Neural crest cell (in vitro differentiated cells): ENCODE results near the gene CAPN9. TPM values are rescaled to one million over a fixed set of nuclear protein-coding genes. Genes with fewer than 3 reads are reported as not detected.

Experiments
- DNase-seq: peaks from one replicate; pipeline ENCODE4 v3.0.0; 2021; ENCODE audit warnings: low read depth, mixed read lengths, low spot score
- H3K27ac Mint-ChIP-seq: one replicate; pipeline ENCODE4 v1.8.0; 2021; ENCODE audit warnings: mild to moderate bottlenecking, mixed read lengths; ENCODE audit not compliant: unreplicated experiment
- H3K27me3 Mint-ChIP-seq: 2 replicates; pipeline ENCODE4 v1.8.0; 2021; ENCODE audit warnings: low read depth, mild to moderate bottlenecking, mixed read lengths
- H3K36me3 Mint-ChIP-seq: 2 replicates; pipeline ENCODE4 v1.8.0; 2021; ENCODE audit warnings: low read depth, mild to moderate bottlenecking, mixed read lengths
- H3K4me1 Mint-ChIP-seq: 2 replicates; pipeline ENCODE4 v1.8.0; 2021; ENCODE audit warnings: mixed read lengths
- H3K4me3 Mint-ChIP-seq: one replicate; pipeline ENCODE4 v1.8.0; 2021; ENCODE audit warnings: mild to moderate bottlenecking, mixed read lengths
- H3K9me3 Mint-ChIP-seq: 2 replicates; pipeline ENCODE4 v1.8.0; 2021; ENCODE audit warnings: mixed read lengths
- CTCF ChIP-seq: fragments of 200-600 bp; sonication (generic); conservative IDR thresholded peaks from 2 replicates; pipeline ENCODE4 v1.5.0; 2021; ENCODE audit warnings: antibody characterized with exemption, mild to moderate bottlenecking
- total RNA-seq: library from RNA; stranded (reverse); gene quantifications from 2 replicates; pipeline ENCODE4 v1.2.1, GENCODE V29; 2021

CAPN9 gene
- total RNA-seq, 1 donor from 2014 or later, result 4.0 TPM

GRCh38 chr1:230831771-230832170, 84.6 kb downstream of the CAPN9 start:
- Mint-ChIP-seq H3K9me3 (peaks cover 5% of the 10 kb centered on the region), H3K27me3 (no peaks in the 10 kb centered on the region), H3K36me3 (peaks cover 12% of the 10 kb centered on the region), H3K4me1 (peaks cover 33% of the 10 kb centered on the region), H3K27ac (peak overlapping the region; percentile 19), H3K4me3 (no peak overlapping the region)
- TF ChIP-seq CTCF, result no peak
- DNase-seq, result no peak

- no peak for DNase-seq
- Mint-ChIP-seq H3K4me3 (no peak overlapping the region), H3K27ac (no peak overlapping the region), H3K27me3 (no peaks in the 10 kb centered on the region), H3K4me1 (peaks cover 33% of the 10 kb centered on the region), H3K9me3 (peaks cover 5% of the 10 kb centered on the region), H3K36me3 (peaks cover 13% of the 10 kb centered on the region)
- no peak for TF ChIP-seq CTCF
These were observed 85.3 kb downstream of the CAPN9 start for GRCh38 chr1:230832476-230832875.

- peaks cover 25% of the 10 kb centered on the region for H3K4me1 Mint-ChIP-seq
- no peaks in the 10 kb centered on the region for H3K27me3 Mint-ChIP-seq
- peaks cover 5% of the 10 kb centered on the region for H3K9me3 Mint-ChIP-seq
- peaks cover 20% of the 10 kb centered on the region for H3K36me3 Mint-ChIP-seq
- H3K4me3 Mint-ChIP-seq, result no peak overlapping the region
- TF ChIP-seq CTCF, result no peak
- H3K27ac Mint-ChIP-seq, result no peak overlapping the region
- DNase-seq, result no peak
These were observed 86.3 kb downstream of the CAPN9 start for GRCh38 chr1:230833511-230833910.

GRCh38 chr1:230834292-230834691, 87.1 kb downstream of the CAPN9 start:
- Mint-ChIP-seq H3K27ac (no peak overlapping the region), H3K36me3 (peaks cover 27% of the 10 kb centered on the region), H3K9me3 (peaks cover 5% of the 10 kb centered on the region), H3K27me3 (no peaks in the 10 kb centered on the region), H3K4me3 (no peak overlapping the region), H3K4me1 (peaks cover 23% of the 10 kb centered on the region)
- no peak for TF ChIP-seq CTCF
- DNase-seq, result no peak

- Mint-ChIP-seq H3K9me3 (peaks cover 5% of the 10 kb centered on the region), H3K4me3 (peak overlapping the region; percentile 45), H3K27ac (no peak overlapping the region), H3K27me3 (no peaks in the 10 kb centered on the region), H3K36me3 (peaks cover 34% of the 10 kb centered on the region), H3K4me1 (peaks cover 23% of the 10 kb centered on the region)
- no peak for TF ChIP-seq CTCF
- DNase-seq, result no peak
These were observed 89.2 kb downstream of the CAPN9 start for GRCh38 chr1:230836347-230836746.

- Mint-ChIP-seq H3K9me3 (peaks cover 3% of the 10 kb centered on the region), H3K27me3 (no peaks in the 10 kb centered on the region), H3K4me1 (peaks cover 23% of the 10 kb centered on the region), H3K27ac (no peak overlapping the region), H3K36me3 (peaks cover 34% of the 10 kb centered on the region), H3K4me3 (peak overlapping the region; percentile 45)
- TF ChIP-seq CTCF, result no peak
- DNase-seq, result no peak
These were observed 89.6 kb downstream of the CAPN9 start for GRCh38 chr1:230836793-230837192.
